HG03460 (cell line): Measurements from ENCODE around the gene MEGF10.

Experiments used
- ATAC-seq: cut with Tn5 transposase; IDR thresholded peaks from one replicate; pipeline ENCODE4 v1.9.1; 2021; ENCODE audit not compliant: unreplicated experiment

The MEGF10 gene

GRCh38 chr5:127508644-127509373 lies 218.2 kb downstream of the MEGF10 start:
- ATAC-seq: no peak
